Loucy (cell line): ENCODE results near the gene EXD2.

ENCODE experiments used
- EZH2phosphoT487 ChIP-seq: fragments of 200-600 bp; IDR thresholded peaks from 2 replicates; pipeline ENCODE4 v1.6.1; 2018; ENCODE audit warnings: antibody characterized with exemption, mild to moderate bottlenecking, moderate library complexity, borderline replicate concordance
- TF ChIP-seq, protein P1 (sequence below): fragments of 200-600 bp; sonication (generic); conservative IDR thresholded peaks from 2 replicates; pipeline ENCODE4 v1.5.1; 2014; ENCODE audit warnings: mild to moderate bottlenecking, antibody characterized with exemption, low read length

DNA sequence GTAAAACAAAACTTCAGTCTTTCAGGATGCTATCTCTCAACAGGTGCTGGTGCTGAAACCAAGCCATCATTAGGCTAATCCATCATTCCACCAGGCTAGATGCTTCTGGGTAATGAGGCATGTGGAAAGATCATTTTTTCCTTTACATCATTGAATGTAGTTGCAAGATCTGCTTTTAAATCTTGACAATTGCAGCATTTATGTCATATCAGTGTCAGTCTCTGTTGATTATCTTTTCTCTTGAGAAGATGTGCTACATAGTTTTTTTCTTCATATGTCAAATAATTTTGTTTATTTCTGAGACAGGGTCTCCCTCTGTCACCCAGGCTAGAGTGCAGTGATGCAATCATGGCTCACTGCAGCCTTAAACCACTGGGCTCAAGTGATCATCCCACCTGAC, 16.2 kb upstream of the EXD2 start:
- TF ChIP-seq, protein P1, sequence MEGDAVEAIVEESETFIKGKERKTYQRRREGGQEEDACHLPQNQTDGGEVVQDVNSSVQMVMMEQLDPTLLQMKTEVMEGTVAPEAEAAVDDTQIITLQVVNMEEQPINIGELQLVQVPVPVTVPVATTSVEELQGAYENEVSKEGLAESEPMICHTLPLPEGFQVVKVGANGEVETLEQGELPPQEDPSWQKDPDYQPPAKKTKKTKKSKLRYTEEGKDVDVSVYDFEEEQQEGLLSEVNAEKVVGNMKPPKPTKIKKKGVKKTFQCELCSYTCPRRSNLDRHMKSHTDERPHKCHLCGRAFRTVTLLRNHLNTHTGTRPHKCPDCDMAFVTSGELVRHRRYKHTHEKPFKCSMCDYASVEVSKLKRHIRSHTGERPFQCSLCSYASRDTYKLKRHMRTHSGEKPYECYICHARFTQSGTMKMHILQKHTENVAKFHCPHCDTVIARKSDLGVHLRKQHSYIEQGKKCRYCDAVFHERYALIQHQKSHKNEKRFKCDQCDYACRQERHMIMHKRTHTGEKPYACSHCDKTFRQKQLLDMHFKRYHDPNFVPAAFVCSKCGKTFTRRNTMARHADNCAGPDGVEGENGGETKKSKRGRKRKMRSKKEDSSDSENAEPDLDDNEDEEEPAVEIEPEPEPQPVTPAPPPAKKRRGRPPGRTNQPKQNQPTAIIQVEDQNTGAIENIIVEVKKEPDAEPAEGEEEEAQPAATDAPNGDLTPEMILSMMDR, result no peak
- TF ChIP-seq EZH2phosphoT487, result no peak
